Adipocyte (in vitro differentiated cells): ENCODE results near the gene ZNF446.
"Not testable (repeated sequence)": the region's sequence is repeated elsewhere in the genome, so short reads cannot be mapped to it uniquely, and the experiment has no call there.

Experiments used
- DNase-seq: peaks from one replicate; pipeline ENCODE4 v3.0.0-alpha.2; 2015; ENCODE audit warnings: low read depth
- H3K27me3 ChIP-seq: replicated peaks from 2 replicates; pipeline ENCODE4 v1.7.0; 2013; ENCODE audit warnings: mild to moderate bottlenecking, low read length, moderate library complexity; ENCODE audit not compliant: control insufficient read depth, insufficient read depth
- H3K36me3 ChIP-seq: 2 replicates; pipeline ENCODE4 v1.7.0; 2013; ENCODE audit warnings: low read length, mild to moderate bottlenecking, moderate library complexity; ENCODE audit not compliant: control insufficient read depth, insufficient read depth, severe bottlenecking
- H3K4me1 ChIP-seq: 2 replicates; pipeline ENCODE4 v1.7.0; 2013; ENCODE audit warnings: mild to moderate bottlenecking, low read length, moderate library complexity; ENCODE audit not compliant: control insufficient read depth, insufficient read depth
- H3K4me3 ChIP-seq: 2 replicates; pipeline ENCODE4 v1.7.0; 2013; ENCODE audit warnings: mild to moderate bottlenecking, low read length, moderate library complexity
- H3K9ac ChIP-seq: 2 replicates; pipeline ENCODE4 v1.7.0; 2013; ENCODE audit warnings: mild to moderate bottlenecking, low read length, moderate library complexity
- H3K9me3 ChIP-seq: 2 replicates; pipeline ENCODE4 v1.7.0; 2013; ENCODE audit warnings: mild to moderate bottlenecking, low read length, moderate library complexity; ENCODE audit not compliant: control insufficient read depth

The ZNF446 gene

GRCh38 chr19:58451358-58452101 is 24.6 kb upstream of the ZNF446 start, which contains the start of gene ZNF324B:
TSS of gene ZNF324B (plus strand) at chr19:58451622. CDS start at chr19:58453702, 2,080 bp downstream.
- Histone ChIP-seq H3K27me3 (no peaks in the 10 kb centered on the region), H3K4me1 (peaks cover 5% of the 10 kb centered on the region), H3K36me3 (peaks cover 17% of the 10 kb centered on the region), H3K4me3 (peak within 1 kb of the TSS; percentile 92), H3K9me3 (no peaks in the 10 kb centered on the region), H3K9ac (peak within 1 kb of the TSS; percentile 90)
- DNase-seq, result peak; percentile 99

GRCh38 chr19:58453743-58454142 is 22.4 kb upstream of the ZNF446 start:
- peaks cover 26% of the 10 kb centered on the region for H3K36me3 ChIP-seq
- no peak overlapping the region for H3K9ac ChIP-seq
- H3K4me3 ChIP-seq, result no peak overlapping the region
- DNase-seq, result no peak
- H3K27me3 ChIP-seq, result no peaks in the 10 kb centered on the region
- no peaks in the 10 kb centered on the region for H3K9me3 ChIP-seq
- peaks cover 5% of the 10 kb centered on the region for H3K4me1 ChIP-seq

- H3K9me3 ChIP-seq, result no peaks in the 10 kb centered on the region
- H3K36me3 ChIP-seq, result peaks cover 26% of the 10 kb centered on the region
- H3K4me3 ChIP-seq, result no peak overlapping the region
- H3K4me1 ChIP-seq, result peaks cover 5% of the 10 kb centered on the region
- no peak overlapping the region for H3K9ac ChIP-seq
- H3K27me3 ChIP-seq, result no peaks in the 10 kb centered on the region
- no peak for DNase-seq
Measured at GRCh38 chr19:58455306-58455705, 20.8 kb upstream of the ZNF446 start.

- no peak for DNase-seq
- H3K4me3 ChIP-seq, result no peak overlapping the region
- H3K4me1 ChIP-seq, result peaks cover under 1% of the 10 kb centered on the region
- no peaks in the 10 kb centered on the region for H3K27me3 ChIP-seq
- no peak overlapping the region for H3K9ac ChIP-seq
- no peaks in the 10 kb centered on the region for H3K9me3 ChIP-seq
- peaks cover 26% of the 10 kb centered on the region for H3K36me3 ChIP-seq
Measured at GRCh38 chr19:58456111-58456510, 20.0 kb upstream of the ZNF446 start.

GRCh38 chr19:58460039-58460438 is 16.1 kb upstream of the ZNF446 start:
- H3K9me3 ChIP-seq, result no peaks in the 10 kb centered on the region
- no peaks in the 10 kb centered on the region for H3K27me3 ChIP-seq
- no peaks in the 10 kb centered on the region for H3K4me1 ChIP-seq
- no peak overlapping the region for H3K9ac ChIP-seq
- DNase-seq, result no peak
- H3K4me3 ChIP-seq, result no peak overlapping the region
- H3K36me3 ChIP-seq, result peaks cover 12% of the 10 kb centered on the region

GRCh38 chr19:58466089-58466759 is 9.9 kb upstream of the ZNF446 start:
- H3K4me1 ChIP-seq, result peaks cover 14% of the 10 kb centered on the region
- peak overlapping the region; percentile 96 for H3K4me3 ChIP-seq
- H3K27me3 ChIP-seq, result no peaks in the 10 kb centered on the region
- DNase-seq, result no peak
- H3K9me3 ChIP-seq, result no peaks in the 10 kb centered on the region
- H3K36me3 ChIP-seq, result peaks cover 11% of the 10 kb centered on the region
- H3K9ac ChIP-seq, result peak overlapping the region; percentile 91

GRCh38 chr19:58466760-58467589 is 9.2 kb upstream of the ZNF446 start, which contains the start of gene ZNF324:
TSS of gene ZNF324 (plus strand) at chr19:58467080. CDS start at chr19:58469186, 2,106 bp downstream.
- H3K9me3 ChIP-seq, result no peaks in the 10 kb centered on the region
- peaks cover 14% of the 10 kb centered on the region for H3K4me1 ChIP-seq
- peaks cover 16% of the 10 kb centered on the region for H3K36me3 ChIP-seq
- peak; percentile 99 for DNase-seq
- H3K4me3 ChIP-seq, result peak within 1 kb of the TSS; percentile 96
- H3K27me3 ChIP-seq, result no peaks in the 10 kb centered on the region
- H3K9ac ChIP-seq, result peak within 1 kb of the TSS; percentile 91

GRCh38 chr19:58468216-58468839 is 7.8 kb upstream of the ZNF446 start:
- H3K27me3 ChIP-seq, result no peaks in the 10 kb centered on the region
- DNase-seq, result peak; percentile 7
- peaks cover 24% of the 10 kb centered on the region for H3K36me3 ChIP-seq
- H3K9ac ChIP-seq, result peak overlapping the region; percentile 53
- H3K4me1 ChIP-seq, result peaks cover 14% of the 10 kb centered on the region
- H3K9me3 ChIP-seq, result no peaks in the 10 kb centered on the region
- peak overlapping the region; percentile 96 for H3K4me3 ChIP-seq

- Histone ChIP-seq H3K4me3 (no peak overlapping the region), H3K9ac (no peak overlapping the region), H3K36me3 (peaks cover 24% of the 10 kb centered on the region), H3K4me1 (peaks cover 15% of the 10 kb centered on the region), H3K9me3 (no peaks in the 10 kb centered on the region), H3K27me3 (no peaks in the 10 kb centered on the region)
- DNase-seq, result no peak
Measured at GRCh38 chr19:58469241-58470013, 6.7 kb upstream of the ZNF446 start.

GRCh38 chr19:58470837-58471543 is 5.2 kb upstream of the ZNF446 start:
- H3K9ac ChIP-seq, H3K9me3 ChIP-seq, H3K27me3 ChIP-seq, H3K4me3 ChIP-seq, DNase-seq: not testable (repeated sequence)
- peaks cover 26% of the 10 kb centered on the region for H3K4me1 ChIP-seq
- H3K36me3 ChIP-seq, result peaks cover 24% of the 10 kb centered on the region
